ENCODE data around the gene FAM180A.

DNA sequence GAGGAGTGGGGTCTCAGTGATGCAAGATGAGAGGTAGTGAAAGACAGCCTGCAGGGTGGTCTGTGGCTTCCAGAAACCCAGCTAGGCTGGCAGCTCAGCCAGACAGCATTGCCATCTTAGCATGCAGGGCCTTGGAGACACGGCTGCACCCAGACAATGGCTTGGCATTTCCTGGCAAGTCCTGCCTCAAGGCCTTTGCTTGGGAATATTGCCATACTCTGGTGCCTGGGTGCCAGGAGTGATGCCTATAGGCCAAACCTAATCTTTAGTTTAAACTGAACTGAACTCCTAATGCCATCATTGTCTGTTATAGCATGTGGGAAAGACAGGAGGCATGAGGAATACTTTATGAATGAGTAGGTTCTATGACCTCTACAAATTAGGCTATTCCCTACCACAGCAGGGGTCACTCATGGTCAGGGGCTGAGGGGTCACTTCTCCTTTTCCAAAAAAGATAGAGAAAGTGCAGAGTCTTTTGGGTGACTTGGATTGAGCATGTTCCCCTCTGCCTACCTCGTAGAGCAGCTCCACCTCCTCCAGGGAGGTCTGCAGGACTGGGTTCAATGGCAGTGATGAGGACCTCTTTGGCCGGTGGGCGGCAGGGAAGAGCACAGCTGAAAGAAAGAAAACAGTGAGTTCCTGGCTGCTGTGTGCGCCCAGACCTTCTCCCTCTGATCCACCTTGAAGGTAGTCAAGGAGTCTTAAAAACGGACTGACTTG, 11.9 kb downstream of the FAM180A start:
- TF ChIP-seq CTCF (IDR thresholded peaks at IDR 0.05 in 4 of 5, conservative IDR thresholded peaks at IDR 0.05 in 1 of 5) (no peak), POLR2A (IDR thresholded peaks at IDR 0.05) (no peak)

Measured in gastrocnemius medialis (tissue), 4 donors.